Suprapubic skin (tissue), 3 donors: ENCODE results near the gene TGFBR2.

Experiments
- POLR2A ChIP-seq, 2 donors: fragments of 450-650 bp; IDR thresholded peaks; one replicate each; pipeline ENCODE4 v1.6.1; 2017; ENCODE audit warnings: antibody characterized with exemption in 2 of 2, mild to moderate bottlenecking in 2 of 2, moderate library complexity in 2 of 2
- TF ChIP-seq, protein P1 (sequence below), 2 donors: fragments of 200-600 bp in 1 of 2; fragments of 450-650 bp in 1 of 2; sonication (generic) in 1 of 2; IDR thresholded peaks; one replicate each; pipeline ENCODE4 v1.5.1; 2016 to 2019; ENCODE audit warnings: antibody characterized with exemption in 2 of 2, mild to moderate bottlenecking in 1 of 2, moderate library complexity in 1 of 2

DNA sequence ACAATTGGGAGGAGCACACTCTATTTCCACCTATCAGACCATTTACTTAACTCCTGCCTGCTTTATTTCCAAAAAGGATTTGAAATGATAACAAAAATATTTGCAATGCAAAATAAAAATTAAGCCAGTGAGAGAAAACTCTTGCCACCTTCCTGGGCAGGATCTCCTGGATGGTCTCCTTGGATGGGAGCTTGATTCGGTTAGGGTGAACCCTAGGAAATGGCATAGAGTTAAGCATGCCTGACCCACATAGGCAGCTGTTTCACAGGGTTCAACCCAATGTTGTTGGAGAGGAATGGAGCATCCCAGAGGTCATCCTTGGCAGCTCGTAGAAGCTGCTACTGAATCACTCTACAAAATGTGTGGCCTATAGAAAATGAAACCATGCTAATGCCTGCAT lies 83.8 kb downstream of the TGFBR2 start:
- TF ChIP-seq, protein P1, sequence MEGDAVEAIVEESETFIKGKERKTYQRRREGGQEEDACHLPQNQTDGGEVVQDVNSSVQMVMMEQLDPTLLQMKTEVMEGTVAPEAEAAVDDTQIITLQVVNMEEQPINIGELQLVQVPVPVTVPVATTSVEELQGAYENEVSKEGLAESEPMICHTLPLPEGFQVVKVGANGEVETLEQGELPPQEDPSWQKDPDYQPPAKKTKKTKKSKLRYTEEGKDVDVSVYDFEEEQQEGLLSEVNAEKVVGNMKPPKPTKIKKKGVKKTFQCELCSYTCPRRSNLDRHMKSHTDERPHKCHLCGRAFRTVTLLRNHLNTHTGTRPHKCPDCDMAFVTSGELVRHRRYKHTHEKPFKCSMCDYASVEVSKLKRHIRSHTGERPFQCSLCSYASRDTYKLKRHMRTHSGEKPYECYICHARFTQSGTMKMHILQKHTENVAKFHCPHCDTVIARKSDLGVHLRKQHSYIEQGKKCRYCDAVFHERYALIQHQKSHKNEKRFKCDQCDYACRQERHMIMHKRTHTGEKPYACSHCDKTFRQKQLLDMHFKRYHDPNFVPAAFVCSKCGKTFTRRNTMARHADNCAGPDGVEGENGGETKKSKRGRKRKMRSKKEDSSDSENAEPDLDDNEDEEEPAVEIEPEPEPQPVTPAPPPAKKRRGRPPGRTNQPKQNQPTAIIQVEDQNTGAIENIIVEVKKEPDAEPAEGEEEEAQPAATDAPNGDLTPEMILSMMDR (IDR thresholded peaks at IDR 0.05) = no peak
- TF ChIP-seq POLR2A (IDR thresholded peaks at IDR 0.05) = no peak
